Dedifferentiated amniotic fluid mesenchymal stem cell (primary cell): ENCODE data around the gene POLR2L.

Experiments
- DNase-seq: peaks from one replicate; pipeline ENCODE4 v3.0.0-alpha.2; 2016; ENCODE audit errors: extremely low spot score

The POLR2L gene

DNA sequence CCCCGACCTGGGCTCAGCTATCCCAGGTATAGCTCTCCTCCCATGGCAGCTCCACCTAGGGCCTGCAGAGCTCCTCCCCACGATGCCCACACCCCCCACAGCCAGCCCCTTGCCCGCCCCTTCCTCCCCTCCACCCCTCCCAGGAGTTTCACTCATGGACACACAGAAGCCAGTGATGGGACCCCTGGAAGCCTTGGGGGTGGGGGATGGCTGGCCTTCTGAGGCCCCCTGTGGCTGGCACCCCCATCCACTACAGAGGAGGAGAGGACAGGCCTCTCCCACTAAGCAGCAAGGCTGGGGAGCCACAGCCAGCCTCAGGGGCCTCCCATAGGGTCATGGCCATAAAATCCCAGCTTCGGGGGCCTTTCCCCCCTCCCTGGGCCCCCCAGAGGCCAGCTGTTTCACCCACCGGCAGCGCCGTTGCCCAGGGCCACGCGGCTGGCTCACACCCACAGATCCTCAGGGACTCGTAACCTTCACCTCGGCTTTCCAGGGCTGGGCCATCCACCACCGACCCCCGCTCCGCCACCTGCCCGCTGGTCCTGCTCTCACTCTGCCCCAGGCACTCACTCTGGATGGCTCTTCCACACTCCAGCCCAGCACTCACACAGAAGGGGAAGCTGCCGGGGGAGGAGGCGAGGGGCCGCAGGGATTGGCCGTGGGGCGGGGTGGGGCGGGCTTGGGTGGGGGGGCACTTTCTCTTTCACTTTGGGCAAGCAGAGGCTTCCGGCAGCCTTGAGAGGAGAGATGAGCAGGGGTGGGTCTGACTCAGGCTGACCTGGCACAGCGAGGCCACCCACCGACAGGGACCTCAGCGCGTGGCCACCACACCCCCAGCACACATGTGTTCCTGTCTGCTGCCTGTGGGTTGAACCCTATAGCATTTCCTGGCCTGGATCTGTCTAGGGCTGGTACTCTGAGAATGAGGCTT, 46.4 kb downstream of the POLR2L start:
- peak; percentile 45 for DNase-seq

DNA sequence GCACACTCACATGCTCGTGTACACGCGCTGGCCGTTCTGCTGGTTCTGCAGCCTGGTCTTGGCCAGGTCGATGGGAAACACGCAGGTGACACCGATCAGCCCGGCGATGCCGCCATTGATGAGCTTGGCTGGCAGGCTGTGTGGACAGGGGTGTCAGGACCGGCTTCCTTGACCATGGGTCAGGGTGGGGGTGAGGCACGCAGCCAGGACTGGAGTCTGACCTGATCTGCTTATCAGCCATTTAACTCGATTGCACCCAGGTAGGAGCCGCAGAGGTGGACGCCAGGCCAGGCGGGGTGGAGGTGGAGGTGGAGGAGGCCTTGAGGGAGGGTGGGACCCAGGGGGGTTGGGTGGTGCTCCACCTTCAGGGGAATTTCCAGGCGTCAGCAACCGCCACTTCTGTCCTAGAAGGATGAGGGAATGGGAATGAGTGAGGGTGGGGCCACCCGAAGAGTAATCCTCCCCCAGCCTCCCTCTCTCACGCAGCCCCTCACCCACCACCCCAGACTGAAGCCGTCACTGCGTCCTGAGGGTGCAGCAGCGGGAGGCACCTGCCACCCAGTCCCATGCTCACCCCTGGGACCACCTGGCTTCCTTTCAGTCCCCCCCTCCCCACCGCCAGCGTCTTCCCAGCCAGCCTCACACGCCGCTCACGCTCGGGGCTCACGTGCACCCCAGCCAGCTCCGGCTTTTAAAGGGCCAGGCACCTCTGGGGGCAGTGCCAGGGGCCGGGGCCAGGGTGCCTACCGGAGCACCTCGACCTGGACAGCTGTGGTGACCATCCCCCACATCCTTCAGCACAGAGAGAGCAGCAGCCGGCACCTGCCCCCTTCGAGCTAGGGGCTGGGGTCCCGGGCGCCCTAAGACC, 47.3 kb downstream of the POLR2L start:
- no peak for DNase-seq

DNA sequence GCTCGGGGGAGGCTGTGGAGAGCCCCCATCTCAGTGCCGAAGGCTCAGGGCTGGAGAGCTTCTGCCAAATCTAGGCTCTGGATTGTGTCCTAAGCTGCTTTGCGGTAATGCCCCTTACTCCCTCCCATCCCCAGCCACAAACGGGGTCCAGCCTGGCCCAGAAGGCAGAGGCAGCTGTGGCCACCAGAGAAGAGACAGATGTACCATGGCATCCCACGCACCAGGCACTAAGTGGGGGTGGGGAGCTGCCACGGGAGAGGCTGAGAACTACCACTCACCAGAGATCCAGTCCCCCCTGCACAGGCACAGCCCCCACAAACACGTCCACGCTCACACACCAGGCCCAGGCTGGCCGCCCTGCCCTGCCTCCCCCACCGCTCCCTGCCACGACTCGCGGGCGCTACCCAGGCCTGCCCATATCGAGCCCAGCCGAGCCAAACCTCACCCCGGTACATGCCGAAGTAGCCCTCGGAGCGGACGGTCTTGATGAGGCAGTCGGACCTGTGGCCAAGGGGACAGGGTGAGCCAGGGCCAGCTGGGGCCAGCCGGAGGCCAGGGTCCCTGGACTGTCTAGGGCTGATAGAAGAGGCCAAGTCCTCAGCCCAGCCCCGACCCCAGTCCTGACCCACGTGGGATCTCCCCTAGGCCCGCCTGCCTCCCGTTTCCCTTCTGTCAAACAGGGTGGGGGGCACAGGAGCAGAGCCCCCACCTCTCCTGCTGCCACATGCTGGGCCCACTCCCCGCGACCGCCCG, 48.1 kb downstream of the POLR2L start:
- DNase-seq: no peak

DNA sequence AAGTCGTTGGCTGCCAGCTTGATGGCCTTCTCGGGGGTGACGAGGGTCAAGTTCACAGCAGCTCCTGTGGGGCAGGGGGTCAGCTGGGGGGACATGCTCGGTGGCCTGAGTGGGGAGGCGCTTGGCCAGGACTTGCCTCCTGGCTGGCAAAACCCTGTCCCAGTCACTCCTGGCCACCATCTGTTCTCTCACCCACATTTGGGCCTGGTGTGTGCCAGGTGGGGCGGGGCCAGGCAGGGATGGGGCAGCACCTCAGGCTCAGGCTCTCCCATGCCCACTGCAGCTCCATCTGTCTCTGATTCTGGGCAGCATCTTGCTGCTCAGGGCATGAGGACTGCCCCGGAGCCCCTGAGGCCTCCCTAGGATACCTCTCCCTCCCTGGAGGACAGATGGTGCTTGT, 48.8 kb downstream of the POLR2L start:
- DNase-seq: no peak

DNA sequence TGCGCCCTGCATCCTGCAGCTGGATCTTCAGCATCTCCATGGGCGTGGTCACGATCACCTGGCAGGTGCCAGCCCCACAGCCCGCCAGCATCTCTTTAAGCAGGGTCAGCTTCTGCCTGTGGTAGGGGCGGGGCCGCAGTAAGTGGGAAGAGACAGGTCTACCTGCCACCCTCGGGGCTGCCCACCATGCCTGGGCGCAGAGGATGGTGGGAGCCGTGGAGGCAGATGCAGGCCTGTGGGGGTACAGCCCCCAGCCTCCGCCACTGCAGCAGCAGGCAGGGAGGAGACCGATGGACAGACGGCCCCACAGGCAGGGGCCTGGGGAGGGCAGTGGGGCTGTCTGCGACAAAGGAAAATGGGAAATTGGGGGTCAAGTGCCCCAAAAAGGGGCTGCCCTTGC, 49.5 kb downstream of the POLR2L start:
- DNase-seq: no peak

DNA sequence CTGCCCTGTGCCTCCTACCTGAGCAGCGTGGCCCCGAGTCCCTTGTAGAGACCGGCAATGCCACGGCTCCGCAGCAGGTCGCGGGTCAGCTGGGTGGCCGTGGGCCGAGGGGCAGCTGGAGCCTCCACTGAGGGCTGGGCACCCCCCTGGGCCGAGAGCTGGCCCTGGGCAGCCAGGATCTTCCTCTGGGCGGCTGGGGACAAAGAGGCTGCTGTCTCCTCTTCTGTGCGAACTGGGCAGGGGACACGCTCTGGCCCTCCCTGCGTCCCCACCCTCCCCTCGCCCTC, 49.9 kb downstream of the POLR2L start:
- no peak for DNase-seq

DNA sequence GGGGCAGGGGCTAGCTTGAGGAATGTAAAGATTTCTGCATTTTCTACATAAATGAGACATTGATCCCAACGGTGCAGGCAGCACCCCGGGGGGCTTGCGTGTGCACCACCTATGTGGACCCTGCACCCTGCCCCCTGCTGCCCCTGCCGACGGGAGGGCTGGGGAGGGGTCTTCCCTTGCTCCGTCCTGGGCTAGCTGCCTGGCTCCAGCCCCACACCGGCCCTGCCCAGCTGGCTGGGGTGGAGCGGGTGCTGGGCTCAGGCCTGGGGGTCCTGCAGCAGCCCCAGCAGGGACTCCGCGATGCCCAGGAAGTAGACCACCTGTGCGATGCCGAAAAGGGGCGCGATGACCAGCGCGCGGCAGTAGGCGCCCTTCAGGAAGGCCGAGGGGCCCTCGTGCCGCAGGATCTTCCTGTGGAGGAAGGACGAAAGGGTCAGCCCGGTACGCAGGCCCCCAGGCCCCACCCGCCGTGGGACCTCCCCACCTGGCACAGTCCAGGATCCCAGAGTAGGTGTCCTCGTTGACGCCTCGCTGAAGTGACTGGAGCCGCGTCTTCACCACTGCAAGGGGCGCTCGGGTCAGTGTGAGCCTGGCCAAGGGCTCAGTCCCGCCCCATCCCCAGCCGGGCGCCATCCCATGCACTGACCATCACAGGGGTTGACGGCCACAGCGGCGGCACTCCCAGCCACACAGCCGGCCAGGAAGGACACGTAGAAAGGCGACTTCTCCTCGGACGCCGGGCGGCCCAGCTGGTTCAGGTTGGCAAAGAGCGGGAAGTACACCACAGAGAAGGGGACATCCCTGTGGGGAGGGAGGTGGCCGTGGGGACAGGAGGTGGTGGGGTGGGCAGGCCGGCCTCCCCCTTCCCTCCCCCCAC, 50.4 kb downstream of the POLR2L start:
- no peak for DNase-seq

DNA sequence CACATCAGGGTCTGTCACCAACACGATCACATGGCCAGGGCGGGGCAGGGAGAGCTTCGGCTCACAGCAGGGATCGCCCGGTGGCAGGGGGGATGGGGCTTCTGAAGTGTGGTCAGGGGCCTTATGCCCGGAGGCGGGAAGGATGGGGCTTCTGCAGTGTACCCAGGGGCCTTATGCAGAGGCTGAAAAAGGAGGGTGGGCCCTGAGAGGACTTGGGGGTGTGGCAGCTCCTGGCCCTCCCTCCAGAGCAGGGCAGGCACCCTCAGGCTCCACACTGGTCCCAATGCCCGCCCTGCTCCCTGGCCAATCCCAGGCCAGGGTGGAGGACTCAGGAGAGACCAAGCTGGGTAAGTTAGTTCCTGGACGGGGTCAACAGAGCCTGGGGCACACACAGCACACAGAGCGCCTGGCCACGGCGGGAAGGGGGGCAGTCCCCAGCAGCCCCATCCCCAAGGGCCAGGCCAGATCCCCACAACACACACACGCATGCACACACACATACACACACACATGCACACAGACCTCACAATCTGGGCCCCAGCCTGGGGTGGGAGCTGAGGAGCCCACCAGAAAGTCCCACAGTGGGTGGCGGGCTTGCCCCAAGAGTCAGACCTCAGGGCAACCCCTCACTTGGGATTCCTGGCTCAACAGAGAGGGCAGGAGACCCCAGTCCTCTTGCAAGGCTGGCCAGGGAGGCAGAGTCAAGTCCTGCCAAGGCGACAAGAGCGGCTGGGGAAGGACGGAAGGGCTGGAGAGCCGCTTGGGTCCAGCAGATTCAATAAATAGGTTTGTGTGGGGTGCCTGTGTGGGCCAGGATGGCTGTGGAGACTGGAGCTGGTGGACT, 51.4 kb downstream of the POLR2L start:
- no peak for DNase-seq

DNA sequence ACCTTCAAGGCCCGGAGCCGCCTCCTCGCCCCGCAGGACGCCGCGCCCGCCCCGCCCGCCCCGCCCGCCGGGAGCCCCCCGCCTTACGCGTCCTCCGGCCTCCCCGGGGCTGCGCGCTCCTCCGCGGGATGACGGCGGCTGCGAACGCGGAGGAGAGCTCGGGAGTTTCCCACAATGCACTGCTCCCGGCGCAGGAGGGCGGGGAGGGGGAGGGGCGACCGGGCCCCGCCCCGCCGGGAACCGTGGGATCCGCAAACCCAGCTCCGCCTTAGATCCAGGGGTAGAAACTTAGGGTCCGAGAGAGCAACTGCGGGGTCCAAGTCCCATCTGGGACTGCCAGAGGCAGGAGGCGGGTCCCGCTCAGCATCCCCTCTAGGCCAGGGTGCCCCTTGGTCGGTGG, 52.4 kb downstream of the POLR2L start, which contains the start of gene CEND1:
CEND1 (minus strand) TSS at position 148 of the 400 bp plus-strand sequence. CDS start 1,514 bp downstream, outside the sequence.
- no peak for DNase-seq
